ENCODE measurements around the gene NRXN3.

DNA sequence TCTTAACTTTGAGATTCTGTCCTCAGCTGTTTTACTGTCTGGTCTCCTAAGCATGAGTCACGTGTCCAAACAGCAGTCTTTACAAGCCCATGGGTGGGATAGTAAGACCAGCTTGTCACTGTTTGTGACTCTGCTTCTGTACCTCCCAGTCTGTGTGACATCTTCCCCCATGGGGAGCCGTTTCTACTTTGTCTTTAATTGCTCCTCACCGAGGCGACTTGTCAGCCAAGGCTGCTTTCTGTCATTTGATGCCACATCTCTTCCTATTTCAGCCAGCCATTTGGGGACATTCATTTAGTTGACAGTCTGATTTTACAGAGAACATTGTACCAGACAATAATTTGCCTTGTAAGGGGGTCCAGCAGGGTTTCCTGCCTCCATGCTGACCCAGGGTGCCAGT lies 534.8 kb downstream of the NRXN3 start:
- TF ChIP-seq, protein P1, sequence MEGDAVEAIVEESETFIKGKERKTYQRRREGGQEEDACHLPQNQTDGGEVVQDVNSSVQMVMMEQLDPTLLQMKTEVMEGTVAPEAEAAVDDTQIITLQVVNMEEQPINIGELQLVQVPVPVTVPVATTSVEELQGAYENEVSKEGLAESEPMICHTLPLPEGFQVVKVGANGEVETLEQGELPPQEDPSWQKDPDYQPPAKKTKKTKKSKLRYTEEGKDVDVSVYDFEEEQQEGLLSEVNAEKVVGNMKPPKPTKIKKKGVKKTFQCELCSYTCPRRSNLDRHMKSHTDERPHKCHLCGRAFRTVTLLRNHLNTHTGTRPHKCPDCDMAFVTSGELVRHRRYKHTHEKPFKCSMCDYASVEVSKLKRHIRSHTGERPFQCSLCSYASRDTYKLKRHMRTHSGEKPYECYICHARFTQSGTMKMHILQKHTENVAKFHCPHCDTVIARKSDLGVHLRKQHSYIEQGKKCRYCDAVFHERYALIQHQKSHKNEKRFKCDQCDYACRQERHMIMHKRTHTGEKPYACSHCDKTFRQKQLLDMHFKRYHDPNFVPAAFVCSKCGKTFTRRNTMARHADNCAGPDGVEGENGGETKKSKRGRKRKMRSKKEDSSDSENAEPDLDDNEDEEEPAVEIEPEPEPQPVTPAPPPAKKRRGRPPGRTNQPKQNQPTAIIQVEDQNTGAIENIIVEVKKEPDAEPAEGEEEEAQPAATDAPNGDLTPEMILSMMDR (conservative IDR thresholded peaks at IDR 0.05; ENCODE audit: low read depth, low read length) = no peak
- TF ChIP-seq EZH2 (IDR thresholded peaks at IDR 0.05; ENCODE audit: low read length, unreplicated experiment) = no peak
- TF ChIP-seq EZH2phosphoT487 (IDR thresholded peaks at IDR 0.05; ENCODE audit: borderline replicate concordance, low read length) = no peak
